Heart left ventricle (tissue), 16 donors: ENCODE data around the gene ADCY5. TPM values are rescaled to one million over a fixed set of nuclear protein-coding genes. Genes with fewer than 3 reads are reported as not detected.

Source experiments
- ATAC-seq, 4 donors: fragments of 200-7000 bp; cut with Tn5 transposase; one replicate each; pipeline ENCODE4 v1.9.1; 2020 to 2022; ENCODE audit warnings: moderate library complexity in 4 of 4, mild to moderate bottlenecking in 3 of 4, moderate number of reproducible peaks in 1 of 4
- DNase-seq, 5 donors: peaks; one replicate each; pipeline ENCODE4 v3.0.0-alpha.2; 2020
- H3K27ac ChIP-seq, 12 donors: fragments of 200-600 bp; sonication (generic) in 4 of 12; one replicate each; pipeline versions ENCODE4 v1.5.0 to v1.8.0; 2016 to 2022; ENCODE audit warnings: mild to moderate bottlenecking in 2 of 12
- H3K27me3 ChIP-seq, 9 donors: fragments of 200-600 bp; sonication (generic) in 2 of 9; one replicate each; pipeline versions ENCODE4 v1.5.1 to v1.8.0; 2016 to 2022; ENCODE audit warnings: mild to moderate bottlenecking in 3 of 9
- H3K36me3 ChIP-seq, 9 donors: fragments of 200-600 bp; sonication (generic) in 2 of 9; one replicate each; pipeline versions ENCODE4 v1.5.0 to v1.8.0; 2018 to 2022; ENCODE audit warnings: mild to moderate bottlenecking in 2 of 9
- H3K4me1 ChIP-seq, 12 donors: fragments of 200-600 bp; sonication (generic) in 4 of 12; one replicate each; pipeline versions ENCODE4 v1.5.0 to v1.8.0; 2016 to 2022; ENCODE audit warnings: mild to moderate bottlenecking in 3 of 12
- H3K4me3 ChIP-seq, 12 donors: fragments of 200-600 bp; sonication (generic) in 4 of 12; one replicate each; pipeline versions ENCODE4 v1.5.0 to v1.8.0; 2017 to 2022; ENCODE audit warnings: mild to moderate bottlenecking in 9 of 12, moderate library complexity in 4 of 12
- H3K9me3 ChIP-seq, 12 donors: fragments of 200-600 bp; sonication (generic) in 4 of 12; one replicate each; pipeline versions ENCODE4 v1.5.0 to v1.8.0; 2016 to 2022; ENCODE audit warnings: mild to moderate bottlenecking in 1 of 12
- CTCF ChIP-seq, 12 donors: fragments of 200-600 bp; sonication (generic) in 4 of 12; IDR thresholded peaks; one replicate each; pipeline versions ENCODE4 v1.5.0 to v1.8.0; 2018 to 2022; ENCODE audit warnings: antibody characterized with exemption in 12 of 12, mild to moderate bottlenecking in 5 of 12
- POLR2A ChIP-seq, 2 donors: fragments of 450-650 bp; IDR thresholded peaks; one replicate each; pipeline ENCODE4 v1.6.1; 2017; ENCODE audit warnings: antibody characterized with exemption in 2 of 2, mild to moderate bottlenecking in 2 of 2, moderate library complexity in 2 of 2
- WGBS, 4 donors: extraction: QIAGEN DNeasy Blood & Tissue Kit in 2 of 4; methylation state at CpG; one replicate each; pipeline versions ENCODE4 v1.1.5 to v1.1.7; 2013 to 2018; 5-methylcytosine and 5-hydroxymethylcytosine counted together
- intact Hi-C, 10 donors: fragments of 100-400 bp; cut with DNase I; formaldehyde crosslinking; loops; one replicate each; pipeline versions ENCODE4 v1.11.1 to v1.14.2; 2022
- polyA plus RNA-seq, 2 donors: library from polyadenylated mRNA; stranded (reverse); fragments of 200-250 nt; gene quantifications; one replicate each; pipeline ENCODE4 v1.2.3, GENCODE V29; 2013
- total RNA-seq, 9 donors: library from RNA; depleted of rRNA in 2 of 9; stranded (reverse); fragments of >200 nt in 2 of 9; fragmentation: NEBNext Ultra II Directional in 3 of 9; extraction: Animal tissue kit (Norgen Biotek cat#: 25700) in 3 of 9; gene quantifications; one replicate each; pipeline versions ENCODE4 v1.1.0 to v1.2.4, GENCODE V29; 2016 to 2023
- donor health status: ischemic (EF 13 %, LVEDD 7.1; RV severe dilation, severe dysfunction).
- donor health status: healthy with polysubstance abuse.
- donor health status: DM: no; HTN: yes; CAD: no.
- donor health status: DM: no; HTN: no; CAD: no.
- donor health status: ischemic (EF 25% LVEDD 6.9; RV normal size, moderate dysfunction).
- donor health status: ischemic (EF 25% LVEDD 5.7; RV mildly dilated, moderate dysfunction).
- donor health status: healthy.
- donor health status: DM: yes; HTN: yes; CAD: no.
- donor health status: ischemic (EF 35%, LVEDD 5.7; RV mildly dilated, moderate dysfunction).
- donor health status: nonischemic (EF 11% LVEDD 7.7; RV severe dilation, severe dysfunction).
- donor health status: DM: yes; HTN: yes; CAD: no.
- donor health status: PGD.
- donor health status: ischemic (EF 29% LVEDD 5.4; RV normal size, mild dysfunction).
- donor health status: nonischemic (EF 23%, LVEDD 6.1; RV moderate dilation, normal function).

Gene ADCY5
- total and polyA plus RNA-seq, 11 donors = 78.5 to 276 (median 167) TPM

- ATAC-seq (peak in 1 of 4 donors; percentile 9), DNase-seq (no peak)
- Histone ChIP-seq H3K27ac (no peak overlapping the region), H3K9me3 (no peaks in the 10 kb centered on the region), H3K36me3 (peaks cover 0 to 28% (median 10%) of the 10 kb centered on the region in 9 donors), H3K27me3 (no peaks in the 10 kb centered on the region), H3K4me3 (no peak overlapping the region), H3K4me1 (peaks cover 0 to 4% (median 0%) of the 10 kb centered on the region in 12 donors)
- 73 to 79% (median 76%) methylated on average over 5 of the region's 5 CpGs for WGBS, 4 donors
- intact Hi-C loops = no loop called here
- TF ChIP-seq CTCF (IDR thresholded peaks at IDR 0.05) = no peak
Measured at GRCh38 chr3:123278446-123278845, 170.4 kb downstream of the ADCY5 start.

GRCh38 chr3:123277106-123277505 lies 171.8 kb downstream of the ADCY5 start:
- no peak for ATAC-seq
- no peak overlapping the region for H3K4me3 ChIP-seq
- H3K36me3 ChIP-seq = peaks cover 0 to 14% (median 3%) of the 10 kb centered on the region in 9 donors
- 75 to 80% (median 77%) methylated on average over 6 of the region's 6 CpGs for WGBS, 4 donors
- H3K27me3 ChIP-seq = no peaks in the 10 kb centered on the region
- intact Hi-C loops = no loop called here
- no peak overlapping the region for H3K27ac ChIP-seq
- TF ChIP-seq POLR2A (IDR thresholded peaks at IDR 0.05) = no peak
- no peak for TF ChIP-seq CTCF (IDR thresholded peaks at IDR 0.05)
- peaks cover 0 to 8% (median 0%) of the 10 kb centered on the region in 12 donors for H3K4me1 ChIP-seq
- H3K9me3 ChIP-seq = no peaks in the 10 kb centered on the region
- no peak for DNase-seq

GRCh38 chr3:123276346-123277006 lies 172.4 kb downstream of the ADCY5 start:
- no peak for DNase-seq
- Histone ChIP-seq H3K27me3 (no peaks in the 10 kb centered on the region), H3K36me3 (peaks cover 0 to 8% (median 0%) of the 10 kb centered on the region in 9 donors), H3K4me1 (peaks cover 0 to 14% (median 1%) of the 10 kb centered on the region in 12 donors), H3K4me3 (no peak overlapping the region), H3K27ac (no peak overlapping the region), H3K9me3 (no peaks in the 10 kb centered on the region)
- WGBS, 4 donors = 77 to 82% (median 80%) methylated on average over 10 of the region's 10 CpGs
- TF ChIP-seq CTCF (IDR thresholded peaks at IDR 0.05) = no peak
- no peak for TF ChIP-seq POLR2A (IDR thresholded peaks at IDR 0.05)
- intact Hi-C loops = no loop called here
- ATAC-seq = no peak

- no peak for TF ChIP-seq CTCF (IDR thresholded peaks at IDR 0.05)
- TF ChIP-seq POLR2A (IDR thresholded peaks at IDR 0.05) = no peak
- Histone ChIP-seq H3K36me3 (peaks cover 0 to 3% (median 0%) of the 10 kb centered on the region in 9 donors), H3K27ac (no peak overlapping the region), H3K4me1 (peaks cover 0 to 20% (median 1%) of the 10 kb centered on the region in 12 donors), H3K9me3 (no peaks in the 10 kb centered on the region), H3K27me3 (no peaks in the 10 kb centered on the region), H3K4me3 (no peak overlapping the region)
- intact Hi-C loops = no loop called here
- ATAC-seq = no peak
- 69 to 72% (median 71%) methylated on average over 3 of the region's 3 CpGs for WGBS, 4 donors
- DNase-seq = no peak
Measured at GRCh38 chr3:123275691-123276090, 173.2 kb downstream of the ADCY5 start.
